HL-60/S4 (cell line): ENCODE measurements around the gene MINDY2.

Experiments used
- in situ Hi-C: fragments of 300-500 bp; cut with MboI; formaldehyde crosslinking; loops from 2 replicates; pipeline ENCODE4 v1.14.3; 2022; ENCODE audit warnings: low sequenced_read_pairs

MINDY2 gene

GRCh38 chr15:58752716-58753115, 18.4 kb upstream of the MINDY2 start:
- in situ Hi-C loops = loop anchor here (25.0 kb wide), 1 partner anchor 490 kb away; no protein-coding TSS in a partner anchor

DNA sequence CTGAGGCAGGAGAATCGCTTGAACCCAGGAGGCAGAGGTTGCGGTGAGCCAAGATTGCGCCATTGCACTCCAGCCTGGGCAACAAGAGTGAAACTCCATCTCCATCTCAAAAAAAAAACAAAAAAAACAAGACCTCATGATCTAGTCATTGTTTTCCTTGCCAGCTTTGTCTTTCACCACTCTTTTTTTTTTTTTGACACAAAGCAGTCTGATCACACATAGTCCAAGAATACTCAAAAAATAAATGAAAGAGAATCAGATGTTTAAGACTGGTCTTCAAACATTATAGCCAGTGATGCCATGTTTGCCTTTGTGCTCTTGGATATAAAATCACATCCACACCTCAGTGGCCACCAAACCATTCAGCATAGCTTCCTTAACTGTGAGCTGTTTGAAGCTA, 15.8 kb upstream of the MINDY2 start:
- in situ Hi-C loops = loop anchor here (25.0 kb wide), 1 partner anchor 493 kb away; no protein-coding TSS in a partner anchor

GRCh38 chr15:58755956-58756355, 15.1 kb upstream of the MINDY2 start:
- in situ Hi-C loops = loop anchor here (25.0 kb wide), 1 partner anchor 494 kb away; no protein-coding TSS in a partner anchor

- in situ Hi-C loops = loop anchor here (25.0 kb wide), 1 partner anchor 496 kb away; no protein-coding TSS in a partner anchor
Observed at GRCh38 chr15:58758141-58758540, 13.0 kb upstream of the MINDY2 start.

DNA sequence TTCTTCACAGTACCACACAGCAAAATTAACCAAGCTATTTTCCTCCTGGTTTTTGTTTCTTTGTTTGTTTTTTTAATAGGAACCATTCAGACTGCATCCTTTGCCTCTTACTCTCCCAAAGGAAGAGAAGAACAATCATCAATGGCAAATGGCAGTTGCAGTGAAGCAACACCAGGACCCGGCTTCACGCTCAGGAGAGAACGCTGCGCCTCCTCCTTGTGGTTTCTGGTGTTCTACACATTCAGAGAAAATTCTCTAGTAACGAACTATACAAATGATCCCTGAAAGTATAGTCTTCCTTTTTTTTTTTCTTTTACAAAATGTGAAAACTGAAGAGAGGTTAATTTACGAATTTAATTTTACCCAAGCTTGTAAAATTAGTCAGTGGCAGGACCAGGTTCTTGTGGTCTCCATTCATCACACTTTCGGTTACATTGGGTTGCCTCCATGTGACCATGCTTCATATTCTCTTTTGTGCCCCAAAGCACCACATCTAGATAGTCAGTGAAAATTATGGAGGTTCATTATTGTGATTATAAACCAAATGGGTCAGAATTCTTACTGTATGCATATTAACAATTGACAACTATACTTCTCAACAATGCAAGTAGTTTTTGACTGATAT, 10.6 kb upstream of the MINDY2 start:
- in situ Hi-C loops = loop anchor here (25.0 kb wide), 1 partner anchor 498 kb away; no protein-coding TSS in a partner anchor

DNA sequence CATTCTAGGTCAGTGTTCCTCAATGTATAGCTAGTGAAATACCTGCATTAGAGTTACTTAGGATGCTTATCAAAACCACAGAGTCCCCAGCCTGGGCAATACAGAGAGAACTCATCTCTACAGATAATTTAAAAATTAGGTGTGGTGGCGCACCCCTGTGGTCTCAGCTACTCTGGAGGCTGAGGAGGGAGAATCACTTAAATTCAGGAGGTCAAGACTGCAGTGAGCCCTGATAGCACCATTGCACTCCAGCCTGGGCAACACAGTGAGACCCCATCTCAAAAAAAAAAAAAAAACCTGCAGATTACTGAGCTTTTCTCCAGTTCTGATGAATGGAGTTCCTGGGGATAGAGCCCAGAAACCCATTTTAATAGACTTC, 10.1 kb upstream of the MINDY2 start:
- in situ Hi-C loops = loop anchor here (25.0 kb wide), 1 partner anchor 499 kb away; no protein-coding TSS in a partner anchor

- in situ Hi-C loops = loop anchor here (25.0 kb wide), 1 partner anchor 500 kb away; no protein-coding TSS in a partner anchor
Observed at GRCh38 chr15:58762285-58762684, 8.8 kb upstream of the MINDY2 start.

DNA sequence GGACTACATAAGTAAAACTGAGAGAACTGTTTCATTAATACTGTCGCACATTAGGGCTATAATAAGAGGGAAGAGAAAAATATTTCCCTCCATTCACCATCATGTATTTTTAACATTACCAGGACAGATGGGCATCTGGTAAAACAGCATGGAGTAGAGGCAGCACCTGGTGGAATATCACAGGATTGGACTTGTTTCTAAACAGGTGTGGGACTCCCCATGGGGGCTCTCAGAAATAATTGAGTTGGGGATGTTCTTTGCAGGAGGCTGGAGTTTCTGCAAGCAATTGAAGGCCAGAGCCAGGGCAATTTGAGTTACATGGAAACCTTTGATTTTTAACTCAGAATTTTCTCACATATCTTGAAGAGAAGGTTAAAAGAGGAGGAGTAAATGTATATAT, 8.4 kb upstream of the MINDY2 start:
- in situ Hi-C loops = loop anchor here (25.0 kb wide), 1 partner anchor 500 kb away; no protein-coding TSS in a partner anchor

DNA sequence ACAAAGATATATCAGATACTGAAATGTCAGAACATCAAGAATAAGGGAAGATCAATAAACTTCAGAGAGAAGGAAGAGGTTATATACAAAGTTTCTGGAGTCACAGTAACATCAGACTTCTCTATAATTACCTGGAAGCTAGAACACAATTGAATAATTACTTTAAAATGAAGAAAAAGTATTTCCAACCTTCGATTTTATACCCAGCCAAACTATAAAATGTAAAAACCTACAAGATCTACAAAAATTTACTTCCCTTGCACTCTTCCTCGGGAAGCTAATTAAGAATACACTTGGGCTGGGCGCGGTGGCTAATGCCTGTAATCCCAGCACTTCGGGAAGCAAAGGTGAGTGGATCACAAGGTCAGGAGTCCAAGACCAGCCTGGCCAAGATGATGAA, 6.6 kb upstream of the MINDY2 start:
- in situ Hi-C loops = loop anchor here (25.0 kb wide), 1 partner anchor 502 kb away; no protein-coding TSS in a partner anchor

GRCh38 chr15:58766290-58766689, 4.8 kb upstream of the MINDY2 start:
- in situ Hi-C loops = loop anchor here (25.0 kb wide), 1 partner anchor 504 kb away; no protein-coding TSS in a partner anchor

DNA sequence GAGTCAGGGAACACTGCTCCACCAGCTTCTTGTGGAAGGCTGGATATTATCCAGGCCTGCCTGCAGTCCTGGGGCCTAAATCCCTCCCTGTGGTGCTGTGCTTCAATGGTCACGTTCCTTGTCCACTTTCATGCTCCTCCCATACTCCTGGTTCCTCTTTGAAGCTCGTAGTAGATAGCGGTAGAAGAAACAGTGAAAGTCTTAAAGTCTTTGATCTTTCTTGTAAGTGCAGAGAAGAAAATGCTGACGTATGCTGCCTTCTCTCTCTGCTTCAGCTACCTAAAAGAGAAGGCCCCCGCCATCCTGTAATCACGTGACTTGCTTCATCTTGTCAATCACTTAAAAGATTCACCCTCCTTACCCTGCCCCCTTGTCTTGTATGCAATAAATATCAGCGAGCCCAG, 2.5 kb upstream of the MINDY2 start:
- in situ Hi-C loops = loop anchor here (25.0 kb wide), 1 partner anchor 506 kb away; no protein-coding TSS in a partner anchor

- in situ Hi-C loops = loop anchor here (25.0 kb wide), 1 partner anchor 508 kb away; no protein-coding TSS in a partner anchor
Observed at GRCh38 chr15:58770519-58770856, 614 bp upstream of the MINDY2 start.

DNA sequence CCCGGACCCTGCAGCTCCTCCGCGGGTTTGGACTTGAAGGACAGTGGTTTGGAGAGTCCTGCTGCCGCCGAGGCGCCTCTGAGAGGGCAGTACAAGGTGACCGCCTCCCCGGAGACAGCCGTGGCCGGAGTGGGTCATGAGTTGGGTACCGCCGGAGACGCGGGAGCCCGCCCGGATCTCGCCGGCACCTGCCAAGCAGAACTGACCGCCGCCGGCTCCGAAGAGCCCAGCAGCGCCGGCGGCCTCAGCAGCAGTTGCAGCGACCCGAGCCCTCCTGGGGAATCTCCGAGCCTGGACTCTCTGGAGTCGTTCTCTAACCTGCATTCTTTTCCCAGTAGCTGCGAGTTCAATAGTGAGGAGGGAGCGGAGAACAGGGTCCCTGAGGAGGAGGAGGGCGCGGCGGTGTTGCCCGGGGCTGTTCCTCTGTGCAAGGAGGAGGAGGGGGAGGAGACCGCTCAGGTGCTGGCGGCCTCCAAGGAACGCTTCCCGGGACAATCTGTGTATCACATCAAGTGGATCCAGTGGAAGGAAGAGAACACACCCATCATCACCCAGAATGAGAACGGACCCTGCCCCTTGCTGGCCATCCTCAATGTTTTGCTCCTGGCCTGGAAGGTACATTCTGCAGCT, 634 bp downstream of the MINDY2 start:
- in situ Hi-C loops = loop anchor here (25.0 kb wide), 1 partner anchor 509 kb away; no protein-coding TSS in a partner anchor

DNA sequence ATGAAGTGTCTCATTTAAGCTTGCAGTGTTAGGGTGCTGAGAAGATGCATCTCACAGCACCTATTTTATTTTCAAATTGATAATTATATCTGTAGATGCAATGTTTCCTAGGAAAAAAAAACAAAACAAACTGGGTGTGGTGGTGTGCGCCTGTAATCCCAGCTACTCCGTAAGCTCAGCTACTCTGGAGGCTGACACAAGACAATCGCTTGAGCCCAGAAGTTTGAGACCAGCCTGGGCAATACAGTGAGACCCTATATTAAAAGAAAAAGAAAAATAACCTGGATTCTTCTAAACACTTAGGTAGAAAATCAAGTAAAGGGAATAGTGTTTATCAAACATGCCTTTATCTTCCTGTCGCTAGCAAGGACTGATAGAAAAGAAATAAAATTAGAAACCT, 1.9 kb downstream of the MINDY2 start:
- in situ Hi-C loops = loop anchor here (25.0 kb wide), 1 partner anchor 511 kb away; no protein-coding TSS in a partner anchor

DNA sequence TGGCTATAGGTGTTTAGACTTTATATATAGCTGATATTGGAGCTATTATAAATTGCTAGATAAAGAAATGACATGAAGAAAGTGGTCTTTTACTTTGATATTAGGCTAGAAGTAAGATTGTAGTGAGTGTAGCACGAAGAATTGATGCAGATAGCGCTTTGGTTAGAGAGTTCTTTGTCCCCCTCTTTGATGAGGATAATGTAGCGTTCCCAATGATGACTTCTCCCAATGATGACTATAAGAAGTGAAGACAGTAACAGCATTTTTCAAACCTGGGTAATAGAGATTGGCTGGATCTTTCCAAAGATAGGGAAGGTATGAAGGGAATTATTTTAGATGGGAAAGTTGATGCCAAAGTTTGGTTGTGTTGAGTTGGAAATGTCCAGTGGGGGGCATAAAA, 4.3 kb downstream of the MINDY2 start:
- in situ Hi-C loops = no loop called here

DNA sequence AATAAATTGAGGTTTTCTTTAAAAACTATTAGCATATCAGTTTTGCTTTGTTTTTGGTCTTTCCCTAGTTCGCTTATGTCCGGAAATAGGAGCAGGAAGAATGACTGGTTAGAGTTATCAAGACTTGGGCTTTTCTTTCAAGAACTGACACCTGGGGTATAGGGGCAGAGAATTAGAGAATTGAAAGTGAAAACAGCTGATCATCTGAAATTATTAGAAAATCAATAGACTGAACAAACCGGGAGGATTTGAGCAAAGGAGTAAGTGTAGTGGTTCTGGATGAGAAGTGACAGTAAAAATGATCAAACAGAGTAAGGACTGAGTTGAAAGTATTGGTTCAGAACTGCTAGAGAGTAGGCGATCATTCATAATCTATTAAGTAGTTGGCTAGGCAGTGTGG, 6.0 kb downstream of the MINDY2 start:
- in situ Hi-C loops = no loop called here

GRCh38 chr15:58779554-58779953, 8.5 kb downstream of the MINDY2 start:
- in situ Hi-C loops = no loop called here

DNA sequence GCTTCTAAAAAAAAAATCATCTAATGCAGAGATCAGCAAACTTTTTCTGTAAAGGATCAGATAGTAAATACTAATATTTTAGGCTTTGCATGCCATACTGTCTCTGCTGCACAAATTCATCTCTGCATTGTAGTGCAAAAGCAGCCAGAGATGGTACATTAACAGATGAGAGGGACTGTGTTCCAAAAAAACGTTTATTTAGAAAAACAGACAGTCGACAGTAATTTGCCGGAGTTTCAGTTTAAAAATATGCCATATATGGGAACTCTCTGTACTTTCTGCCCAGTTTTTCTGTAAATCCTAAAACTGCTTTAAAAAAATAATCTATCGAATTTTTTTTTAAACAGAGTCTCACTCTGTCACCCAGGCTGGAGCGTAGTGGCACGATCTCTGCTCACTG, 14.3 kb downstream of the MINDY2 start:
- in situ Hi-C loops = no loop called here

- in situ Hi-C loops = no loop called here
Observed at GRCh38 chr15:58788056-58788710, 17.1 kb downstream of the MINDY2 start.

- in situ Hi-C loops = no loop called here
Observed at GRCh38 chr15:58793862-58794261, 22.8 kb downstream of the MINDY2 start.

DNA sequence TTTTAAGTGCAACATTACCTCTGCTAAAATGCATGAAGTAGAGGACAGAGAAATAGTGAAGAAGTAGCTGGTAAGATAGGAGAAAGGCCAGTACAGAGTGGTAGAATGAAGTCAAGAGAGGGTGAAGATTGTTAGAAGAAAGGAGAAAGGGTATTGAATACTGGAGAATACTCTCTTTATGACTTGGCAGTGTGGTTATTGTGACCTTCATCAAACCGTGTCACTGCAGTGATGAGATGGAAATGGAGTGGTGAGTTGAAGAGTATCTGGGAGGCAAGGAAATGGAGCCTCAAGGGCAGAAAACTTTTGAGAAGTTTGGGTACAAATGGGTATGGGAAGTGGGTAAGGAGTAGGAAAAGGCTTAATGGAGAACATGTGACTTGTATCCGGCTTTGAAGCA, 24.7 kb downstream of the MINDY2 start:
- in situ Hi-C loops = no loop called here
